PC-3 (cell line): ENCODE data around the gene ZNF366.

Experiments
- CTCF ChIP-seq: fragments of 300-600 bp; sonication (generic); conservative IDR thresholded peaks from 2 replicates; pipeline ENCODE4 v1.5.1; 2017; ENCODE audit warnings: antibody characterized with exemption, low read depth, mild to moderate bottlenecking, low read length
- EZH2 ChIP-seq: fragments of 300-600 bp; sonication (generic); IDR thresholded peaks from one replicate; pipeline ENCODE4 v1.6.1; 2017; ENCODE audit warnings: antibody characterized with exemption, mild to moderate bottlenecking, low read length; ENCODE audit not compliant: unreplicated experiment

DNA sequence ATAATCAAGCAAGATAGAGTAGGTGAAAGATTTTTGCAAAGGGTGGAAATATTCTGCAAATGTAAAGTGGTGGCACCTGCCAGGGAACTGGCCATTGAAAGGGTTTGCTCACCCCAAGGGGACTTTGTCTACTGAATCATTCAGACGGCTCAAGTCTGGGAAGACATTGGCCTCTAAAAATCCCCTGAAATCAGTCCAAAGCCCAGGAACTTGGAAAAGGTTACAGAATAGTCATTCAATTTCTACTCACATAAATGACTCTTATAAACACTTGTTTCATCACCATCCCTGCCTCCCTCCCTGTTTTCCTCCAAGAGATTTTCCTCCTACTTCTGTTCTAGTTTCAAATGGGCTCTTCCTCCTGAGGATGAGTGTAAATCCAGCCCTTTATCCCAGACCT is 28.5 kb downstream of the ZNF366 start:
- TF ChIP-seq CTCF: no peak
- no peak for TF ChIP-seq EZH2
